H9 (cell line): Measurements from ENCODE around the gene GPR45. TPM values are rescaled to one million over a fixed set of nuclear protein-coding genes. Genes with fewer than 3 reads are reported as not detected.

Source experiments
- DNase-seq: peaks from one replicate; pipeline ENCODE4 v3.0.0-alpha.2; 2017
- H2AFZ ChIP-seq: one replicate; pipeline ENCODE4 v1.6.1; 2013; ENCODE audit warnings: mild to moderate bottlenecking, low read length, control low read depth, moderate library complexity
- H2AK5ac ChIP-seq: 2 replicates; pipeline ENCODE4 v1.6.1; 2013; ENCODE audit warnings: low read length, control low read depth, mixed read lengths; ENCODE audit not compliant: insufficient read length
- H2BK120ac ChIP-seq: one replicate; pipeline ENCODE4 v1.6.1; 2013; ENCODE audit warnings: low read depth, mild to moderate bottlenecking, low read length, control low read depth, inconsistent platforms; ENCODE audit not compliant: poor library complexity, severe bottlenecking
- H2BK12ac ChIP-seq: 2 replicates; pipeline ENCODE4 v1.6.1; 2013; ENCODE audit warnings: low read length, control low read depth, mixed read lengths, low read depth; ENCODE audit not compliant: insufficient read length
- H2BK15ac ChIP-seq: 2 replicates; pipeline ENCODE4 v1.6.1; 2013; ENCODE audit warnings: low read depth, low read length, control low read depth
- H2BK20ac ChIP-seq: one replicate; pipeline ENCODE4 v1.6.1; 2013; ENCODE audit warnings: low read depth, mild to moderate bottlenecking, low read length, control low read depth, inconsistent platforms; ENCODE audit not compliant: poor library complexity, severe bottlenecking
- H2BK5ac ChIP-seq: 2 replicates; pipeline ENCODE4 v1.6.1; 2013; ENCODE audit warnings: low read length, control low read depth, mixed read lengths; ENCODE audit not compliant: insufficient read length
- H3K14ac ChIP-seq: 2 replicates; pipeline ENCODE4 v1.6.1; 2013; ENCODE audit warnings: low read length, control low read depth; ENCODE audit not compliant: insufficient read depth
- H3K18ac ChIP-seq: 2 replicates; pipeline ENCODE4 v1.6.1; 2013; ENCODE audit warnings: low read depth, mild to moderate bottlenecking, mixed read lengths, low read length, control low read depth; ENCODE audit not compliant: insufficient read length
- H3K23ac ChIP-seq: 2 replicates; pipeline ENCODE4 v1.6.1; 2013; ENCODE audit warnings: low read length, control low read depth, mixed read lengths, low read depth; ENCODE audit not compliant: insufficient read length
- H3K23me2 ChIP-seq: 2 replicates; pipeline ENCODE4 v1.6.1; 2013; ENCODE audit warnings: low read depth, mild to moderate bottlenecking, mixed read lengths, low read length, control low read depth; ENCODE audit not compliant: insufficient read length, poor library complexity, severe bottlenecking
- H3K27ac ChIP-seq: 2 replicates; pipeline ENCODE4 v1.5.1; 2013; ENCODE audit warnings: low read length, control low read depth, mixed read lengths, low read depth; ENCODE audit not compliant: insufficient read length
- H3K27me3 ChIP-seq: 2 replicates; pipeline ENCODE4 v1.6.1; 2013; ENCODE audit warnings: low read length, control low read depth, inconsistent platforms; ENCODE audit not compliant: insufficient read depth
- H3K4ac ChIP-seq: 2 replicates; pipeline ENCODE4 v1.6.1; 2013; ENCODE audit warnings: low read depth, mild to moderate bottlenecking, control low read depth, inconsistent platforms, low read length, moderate library complexity
- H3K4me1 ChIP-seq: 2 replicates; pipeline ENCODE4 v1.6.1; 2013; ENCODE audit warnings: low read length, control low read depth, inconsistent platforms; ENCODE audit not compliant: insufficient read depth
- H3K4me2 ChIP-seq: 2 replicates; pipeline ENCODE4 v1.6.1; 2013; ENCODE audit warnings: low read length, control low read depth, mixed read lengths; ENCODE audit not compliant: insufficient read length, insufficient read depth
- H3K56ac ChIP-seq: 2 replicates; pipeline ENCODE4 v1.6.1; 2013; ENCODE audit warnings: low read depth, mild to moderate bottlenecking, mixed read lengths, low read length, control low read depth; ENCODE audit not compliant: insufficient read length
- H3K79me1 ChIP-seq: 2 replicates; pipeline ENCODE4 v1.6.1; 2013; ENCODE audit warnings: low read depth, mild to moderate bottlenecking, moderate library complexity, low read length, control low read depth, inconsistent platforms; ENCODE audit not compliant: insufficient read depth, poor library complexity, severe bottlenecking
- H3K79me2 ChIP-seq: 2 replicates; pipeline ENCODE4 v1.6.1; 2013; ENCODE audit warnings: low read length, control low read depth, inconsistent platforms; ENCODE audit not compliant: insufficient read depth
- H3K9ac ChIP-seq: 2 replicates; pipeline ENCODE4 v1.6.1; 2013; ENCODE audit warnings: low read length, control low read depth, mixed read lengths; ENCODE audit not compliant: insufficient read length; ENCODE audit errors: extremely low read depth
- H3K9me3 ChIP-seq: one replicate; pipeline ENCODE4 v1.6.1; 2013; ENCODE audit warnings: low read depth, low read length, inconsistent platforms; ENCODE audit not compliant: control insufficient read depth
- H3T11ph ChIP-seq: one replicate; pipeline ENCODE4 v1.6.1; 2013; ENCODE audit warnings: mild to moderate bottlenecking, low read length, control low read depth, inconsistent platforms
- H4K20me1 ChIP-seq: one replicate; pipeline ENCODE4 v1.6.1; 2013; ENCODE audit not compliant: control insufficient read depth, insufficient read length, insufficient read depth
- H4K5ac ChIP-seq: 2 replicates; pipeline ENCODE4 v1.6.1; 2013; ENCODE audit warnings: low read depth, mild to moderate bottlenecking, mixed read lengths, low read length, control low read depth; ENCODE audit not compliant: insufficient read length
- H4K8ac ChIP-seq: replicated peaks from 2 replicates; pipeline ENCODE4 v1.6.1; 2013; ENCODE audit warnings: low read length, control low read depth, mixed read lengths, low read depth; ENCODE audit not compliant: insufficient read length
- H4K91ac ChIP-seq: 2 replicates; pipeline ENCODE4 v1.6.1; 2013; ENCODE audit warnings: low read depth, mild to moderate bottlenecking, moderate library complexity, mixed read lengths, low read length, control low read depth; ENCODE audit not compliant: insufficient read length
- H3K27ac Mint-ChIP-seq, 3 experiments: 2 replicates in 2 of 3; 3 replicates in 1 of 3; pipeline ENCODE4 v1.8.0; 2020 to 2021; ENCODE audit warnings: mixed read lengths in 3 of 3, mild to moderate bottlenecking in 1 of 3, moderate library complexity in 1 of 3
- H3K27me3 Mint-ChIP-seq: 2 replicates; pipeline ENCODE4 v1.8.0; 2021; ENCODE audit warnings: low read depth, mild to moderate bottlenecking, moderate library complexity, mixed read lengths
- H3K36me3 Mint-ChIP-seq, 3 experiments: 2 replicates in 2 of 3; 3 replicates in 1 of 3; pipeline ENCODE4 v1.8.0; 2020 to 2021; ENCODE audit warnings: low read depth in 3 of 3, mixed read lengths in 3 of 3; ENCODE audit not compliant: insufficient read depth in 1 of 3
- H3K4me1 Mint-ChIP-seq, 2 experiments: 2 replicates each; pipeline ENCODE4 v1.8.0; 2020; ENCODE audit warnings: mixed read lengths in 2 of 2
- H3K4me3 Mint-ChIP-seq, 2 experiments: 2 replicates in 1 of 2; 3 replicates in 1 of 2; pipeline ENCODE4 v1.8.0; 2020 to 2021; ENCODE audit warnings: mild to moderate bottlenecking in 2 of 2, mixed read lengths in 2 of 2, moderate library complexity in 1 of 2
- H3K9me3 Mint-ChIP-seq, 2 experiments: 2 replicates in 1 of 2; 3 replicates in 1 of 2; pipeline ENCODE4 v1.8.0; 2020; ENCODE audit warnings: mild to moderate bottlenecking in 2 of 2, mixed read lengths in 2 of 2, moderate library complexity in 1 of 2
- whole genome bisulfite sequencing: extraction: QIAGEN DNeasy Blood & Tissue Kit; methylation state at CpG from one replicate; pipeline ENCODE4 v1.1.7; 2013; ENCODE audit warnings: missing lambda C conversion rate, low lambda C conversion rate, mixed read lengths; ENCODE audit not compliant: insufficient read length; ENCODE audit errors: extremely low coverage; 5-methylcytosine and 5-hydroxymethylcytosine counted together
- total RNA-seq: library from RNA; stranded (reverse); gene quantifications from 2 replicates; pipeline ENCODE4 v1.2.1, GENCODE V29; 2021
- TF ChIP-seq, protein P1 (sequence below): fragments of 200-600 bp; sonication (generic); conservative IDR thresholded peaks from 3 replicates; pipeline ENCODE4 v1.8.0; 2021; ENCODE audit warnings: antibody characterized with exemption, mild to moderate bottlenecking

The GPR45 gene
- total RNA-seq, 1 experiment from 2014 or later, result not detected

DNA sequence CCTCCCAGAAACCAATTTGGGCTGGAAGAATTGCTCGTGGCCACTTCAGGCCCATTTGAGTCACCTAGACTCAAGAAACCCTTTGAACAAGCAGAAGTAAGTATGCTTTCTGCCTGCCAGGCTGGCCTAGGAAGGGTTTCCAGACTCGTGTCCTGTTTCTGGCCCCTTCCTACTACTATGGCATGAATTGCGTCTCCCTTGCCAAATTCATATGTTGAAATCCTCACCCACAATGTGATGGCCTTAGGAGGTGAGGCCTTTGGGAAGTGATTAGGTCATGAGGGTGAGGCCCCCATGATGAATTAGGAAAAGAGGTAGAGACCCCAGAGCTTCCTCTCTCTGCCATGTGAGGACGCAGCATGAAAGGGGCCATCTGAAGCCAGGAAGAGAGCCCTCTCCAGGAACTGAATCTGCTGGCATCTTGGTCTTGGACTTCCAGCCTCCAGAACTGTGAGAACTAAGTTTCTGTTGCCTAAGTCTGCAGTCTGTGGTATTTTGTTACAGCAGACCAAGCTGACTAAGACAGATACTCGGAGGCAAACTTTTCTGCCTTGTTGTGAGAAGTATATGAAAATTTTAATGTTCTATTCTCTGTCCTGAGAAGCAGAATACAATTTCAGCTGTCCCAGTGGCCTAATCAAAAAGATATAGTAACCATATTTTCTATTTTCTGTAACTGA lies 13.1 kb downstream of the GPR45 start:
- Histone ChIP-seq H3K9ac (no peak overlapping the region), H3K56ac (no peak overlapping the region), H2BK120ac (no peak overlapping the region), H3K79me2 (no peaks in the 10 kb centered on the region), H4K20me1 (no peaks in the 10 kb centered on the region), H3T11ph (no peak overlapping the region), H2BK15ac (no peak overlapping the region), H2AFZ (no peak overlapping the region), H3K4ac (no peak overlapping the region), H2BK12ac (no peak overlapping the region), H3K23me2 (no peaks in the 10 kb centered on the region), H3K27ac (no peak overlapping the region), H2BK20ac (no peak overlapping the region), H3K9me3 (no peaks in the 10 kb centered on the region), H3K4me1 (no peaks in the 10 kb centered on the region), H4K91ac (no peak overlapping the region), H4K8ac (no peak overlapping the region), H3K18ac (no peak overlapping the region), H2AK5ac (no peak overlapping the region), H4K5ac (no peak overlapping the region), H2BK5ac (no peak overlapping the region), H3K79me1 (no peaks in the 10 kb centered on the region), H3K14ac (no peak overlapping the region), H3K23ac (no peak overlapping the region), H3K4me2 (no peak overlapping the region), H3K27me3 (no peaks in the 10 kb centered on the region)
- no peak overlapping the region for H3K4me3 Mint-ChIP-seq
- H3K4me1 Mint-ChIP-seq, result peaks cover 7 to 9% of the 10 kb centered on the region in 2 experiments; a peak in 3 of 4 replicates
- H3K27ac Mint-ChIP-seq, result no peak overlapping the region
- peaks cover 9 to 17% of the 10 kb centered on the region in 2 experiments for H3K9me3 Mint-ChIP-seq
- peaks cover 8% of the 10 kb centered on the region for H3K27me3 Mint-ChIP-seq
- no CpG with 5 or more reads among the region's 5 CpGs for WGBS
- no peak for DNase-seq
- peaks cover under 1 to 4% (median 2%) of the 10 kb centered on the region in 3 experiments; a peak in 2 of 7 replicates for H3K36me3 Mint-ChIP-seq
- TF ChIP-seq, protein P1, sequence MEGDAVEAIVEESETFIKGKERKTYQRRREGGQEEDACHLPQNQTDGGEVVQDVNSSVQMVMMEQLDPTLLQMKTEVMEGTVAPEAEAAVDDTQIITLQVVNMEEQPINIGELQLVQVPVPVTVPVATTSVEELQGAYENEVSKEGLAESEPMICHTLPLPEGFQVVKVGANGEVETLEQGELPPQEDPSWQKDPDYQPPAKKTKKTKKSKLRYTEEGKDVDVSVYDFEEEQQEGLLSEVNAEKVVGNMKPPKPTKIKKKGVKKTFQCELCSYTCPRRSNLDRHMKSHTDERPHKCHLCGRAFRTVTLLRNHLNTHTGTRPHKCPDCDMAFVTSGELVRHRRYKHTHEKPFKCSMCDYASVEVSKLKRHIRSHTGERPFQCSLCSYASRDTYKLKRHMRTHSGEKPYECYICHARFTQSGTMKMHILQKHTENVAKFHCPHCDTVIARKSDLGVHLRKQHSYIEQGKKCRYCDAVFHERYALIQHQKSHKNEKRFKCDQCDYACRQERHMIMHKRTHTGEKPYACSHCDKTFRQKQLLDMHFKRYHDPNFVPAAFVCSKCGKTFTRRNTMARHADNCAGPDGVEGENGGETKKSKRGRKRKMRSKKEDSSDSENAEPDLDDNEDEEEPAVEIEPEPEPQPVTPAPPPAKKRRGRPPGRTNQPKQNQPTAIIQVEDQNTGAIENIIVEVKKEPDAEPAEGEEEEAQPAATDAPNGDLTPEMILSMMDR, result no peak
